Measurements from ENCODE around the gene REEP2. TPM values are rescaled to one million over a fixed set of nuclear protein-coding genes. Genes with fewer than 3 reads are reported as not detected.
A peak's percentile ranks its signal among the peaks of the same experiment; 100 is the strongest.

REEP2 gene
- total RNA-seq, 1 donor from 2014 or later = 6.1 TPM

DNA sequence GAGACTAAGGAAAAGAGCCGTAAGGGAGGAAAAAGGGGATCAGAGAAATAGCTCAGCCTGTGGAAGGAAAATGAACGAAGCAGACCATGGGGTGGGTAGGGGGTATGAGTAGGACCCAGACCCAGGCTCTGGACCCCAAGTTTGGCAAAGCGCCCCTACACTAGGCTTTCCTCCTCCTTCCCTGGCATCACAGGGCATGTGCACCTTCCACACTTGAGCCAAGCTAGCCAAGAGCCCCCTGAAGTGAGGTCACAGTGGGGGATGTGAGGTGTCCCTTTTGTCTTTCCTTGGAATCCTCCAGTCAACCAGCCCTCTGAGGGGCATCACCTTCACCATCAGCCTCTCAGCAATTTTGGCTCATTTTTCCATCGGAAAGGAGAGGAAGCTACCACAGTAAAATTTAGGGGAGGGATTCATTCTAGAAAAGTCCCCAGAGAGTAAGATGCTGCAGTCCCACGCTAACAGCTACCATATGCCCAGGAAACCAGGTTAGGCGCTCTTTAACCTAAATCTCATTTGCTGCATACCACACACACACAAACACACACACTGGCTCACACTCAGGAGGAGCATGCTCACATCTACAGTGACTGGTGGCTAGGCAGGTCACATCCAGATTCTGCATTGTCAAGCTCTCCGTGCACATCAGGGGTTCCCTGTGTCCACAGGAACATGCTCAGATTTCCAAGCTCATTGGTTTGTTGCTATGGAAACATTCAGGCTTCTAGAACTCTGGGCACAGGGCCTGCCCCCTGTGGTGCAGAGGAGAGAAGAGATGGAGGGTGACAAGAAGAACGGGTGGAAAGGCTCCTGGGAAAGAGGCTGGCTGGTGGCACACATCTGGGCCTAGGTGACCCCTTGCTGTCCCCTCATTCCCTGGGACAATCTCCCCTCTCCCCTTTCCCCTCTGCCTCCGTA, 9.9 kb downstream of the REEP2 start:
- H3K9me3 ChIP-seq = no peaks in the 10 kb centered on the region
- no peaks in the 10 kb centered on the region for H3K36me3 ChIP-seq
- no peak overlapping the region for H3K4me3 ChIP-seq
- H3K4me1 ChIP-seq = peaks cover 5% of the 10 kb centered on the region
- no peak overlapping the region for H3K27ac ChIP-seq
- no peak for TF ChIP-seq POLR2A (IDR thresholded peaks at IDR 0.05)
- TF ChIP-seq, protein P1, sequence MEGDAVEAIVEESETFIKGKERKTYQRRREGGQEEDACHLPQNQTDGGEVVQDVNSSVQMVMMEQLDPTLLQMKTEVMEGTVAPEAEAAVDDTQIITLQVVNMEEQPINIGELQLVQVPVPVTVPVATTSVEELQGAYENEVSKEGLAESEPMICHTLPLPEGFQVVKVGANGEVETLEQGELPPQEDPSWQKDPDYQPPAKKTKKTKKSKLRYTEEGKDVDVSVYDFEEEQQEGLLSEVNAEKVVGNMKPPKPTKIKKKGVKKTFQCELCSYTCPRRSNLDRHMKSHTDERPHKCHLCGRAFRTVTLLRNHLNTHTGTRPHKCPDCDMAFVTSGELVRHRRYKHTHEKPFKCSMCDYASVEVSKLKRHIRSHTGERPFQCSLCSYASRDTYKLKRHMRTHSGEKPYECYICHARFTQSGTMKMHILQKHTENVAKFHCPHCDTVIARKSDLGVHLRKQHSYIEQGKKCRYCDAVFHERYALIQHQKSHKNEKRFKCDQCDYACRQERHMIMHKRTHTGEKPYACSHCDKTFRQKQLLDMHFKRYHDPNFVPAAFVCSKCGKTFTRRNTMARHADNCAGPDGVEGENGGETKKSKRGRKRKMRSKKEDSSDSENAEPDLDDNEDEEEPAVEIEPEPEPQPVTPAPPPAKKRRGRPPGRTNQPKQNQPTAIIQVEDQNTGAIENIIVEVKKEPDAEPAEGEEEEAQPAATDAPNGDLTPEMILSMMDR (IDR thresholded peaks at IDR 0.05) = no peak
- TF ChIP-seq POLR2AphosphoS5 (IDR thresholded peaks at IDR 0.05; ENCODE audit: insufficient read depth in 1 of 2, low read depth in 1 of 2) = no peak
- H3K27me3 ChIP-seq = no peaks in the 10 kb centered on the region
- peak in 1 of 2 donors; percentile 81 for DNase-seq (ENCODE audit: extremely low spot score in 2 of 2)
- intact Hi-C loops (cut with DNase I) = no loop called here

DNA sequence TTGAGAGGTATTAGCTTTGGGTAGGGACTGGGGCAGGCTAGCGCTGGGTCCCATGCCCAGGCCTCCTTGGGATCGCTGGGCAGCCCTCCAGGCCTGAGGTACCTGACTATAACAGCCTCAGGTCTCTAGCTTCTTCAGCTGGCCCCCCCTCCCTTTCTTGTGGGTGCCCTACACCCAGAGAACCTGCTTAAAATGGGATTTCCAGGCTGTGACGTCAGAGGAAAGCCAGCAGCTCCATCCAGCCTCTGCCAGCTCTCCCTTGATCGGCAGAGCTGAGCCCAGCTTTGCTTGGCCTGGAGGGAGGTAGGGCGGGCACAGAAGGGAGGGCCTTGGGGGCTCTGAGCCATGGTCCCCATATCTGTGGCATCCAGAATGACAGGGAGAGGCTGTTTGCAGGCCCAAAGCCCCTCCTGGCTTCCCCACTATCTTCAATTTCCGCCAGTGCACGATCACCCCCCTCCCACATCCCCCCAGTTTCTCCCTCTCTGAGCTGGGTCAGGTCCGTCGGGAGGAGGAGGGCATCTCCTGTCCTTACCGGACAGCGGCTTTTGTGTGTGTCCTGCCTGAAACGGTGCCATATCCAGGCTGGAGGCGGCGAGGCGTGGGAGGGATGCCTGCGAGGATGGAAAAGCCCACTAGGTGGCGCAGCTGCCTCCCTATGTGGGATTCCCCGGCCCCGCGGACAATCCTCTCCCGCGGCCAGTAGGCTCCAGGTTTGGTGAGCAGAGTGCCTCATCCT, 10.8 kb downstream of the REEP2 start:
- Histone ChIP-seq H3K36me3 (no peaks in the 10 kb centered on the region), H3K27ac (no peak overlapping the region), H3K4me3 (peak overlapping the region in 1 of 2 donors; percentile 13), H3K27me3 (no peaks in the 10 kb centered on the region), H3K4me1 (peaks cover 5% of the 10 kb centered on the region), H3K9me3 (no peaks in the 10 kb centered on the region)
- TF ChIP-seq POLR2A (IDR thresholded peaks at IDR 0.05) (no peak), POLR2AphosphoS5 (IDR thresholded peaks at IDR 0.05; ENCODE audit: insufficient read depth in 1 of 2, low read depth in 1 of 2) (peak; percentile 31 to 59)
- TF ChIP-seq, protein P1 (IDR thresholded peaks at IDR 0.05) = peak; percentile 85 to 96 (median 86)
- intact Hi-C loops (cut with DNase I) = loop anchor here (5.0 kb wide), 1 partner anchor 53 kb away; no protein-coding TSS in a partner anchor
- peak; percentile 90 to 92 for DNase-seq (ENCODE audit: extremely low spot score in 2 of 2)

DNA sequence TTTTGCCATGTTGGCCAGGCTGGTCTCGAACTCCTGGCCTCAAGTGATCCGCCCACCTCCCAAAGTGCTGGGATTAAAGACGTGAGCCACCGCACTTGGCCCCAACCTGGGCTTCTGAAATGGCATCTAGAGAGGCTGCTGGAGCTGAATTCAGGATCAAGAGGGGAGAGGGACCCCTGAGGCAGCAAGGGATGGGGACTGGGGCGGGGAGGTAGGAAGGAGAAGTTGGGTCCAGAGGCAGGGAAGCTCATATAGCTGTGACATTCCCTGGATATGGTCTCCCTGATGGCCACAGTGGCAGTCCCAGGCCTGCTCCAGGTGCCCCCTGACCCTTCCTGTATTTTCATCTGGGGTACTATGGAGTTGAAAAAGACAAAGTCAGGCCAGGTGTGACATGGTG, 12.1 kb downstream of the REEP2 start:
- peak in 1 of 2 donors; percentile 78 for DNase-seq (ENCODE audit: extremely low spot score in 2 of 2)
- Histone ChIP-seq H3K36me3 (no peaks in the 10 kb centered on the region), H3K4me1 (peaks cover 5% of the 10 kb centered on the region), H3K4me3 (no peak overlapping the region), H3K9me3 (no peaks in the 10 kb centered on the region), H3K27me3 (no peaks in the 10 kb centered on the region), H3K27ac (no peak overlapping the region)
- TF ChIP-seq, protein P1 (IDR thresholded peaks at IDR 0.05) = no peak
- no peak for TF ChIP-seq POLR2A (IDR thresholded peaks at IDR 0.05)
- no peak for TF ChIP-seq POLR2AphosphoS5 (IDR thresholded peaks at IDR 0.05; ENCODE audit: insufficient read depth in 1 of 2, low read depth in 1 of 2)
- intact Hi-C loops (cut with DNase I) = loop anchor here (5.0 kb wide), 1 partner anchor 51 kb away; no protein-coding TSS in a partner anchor

DNA sequence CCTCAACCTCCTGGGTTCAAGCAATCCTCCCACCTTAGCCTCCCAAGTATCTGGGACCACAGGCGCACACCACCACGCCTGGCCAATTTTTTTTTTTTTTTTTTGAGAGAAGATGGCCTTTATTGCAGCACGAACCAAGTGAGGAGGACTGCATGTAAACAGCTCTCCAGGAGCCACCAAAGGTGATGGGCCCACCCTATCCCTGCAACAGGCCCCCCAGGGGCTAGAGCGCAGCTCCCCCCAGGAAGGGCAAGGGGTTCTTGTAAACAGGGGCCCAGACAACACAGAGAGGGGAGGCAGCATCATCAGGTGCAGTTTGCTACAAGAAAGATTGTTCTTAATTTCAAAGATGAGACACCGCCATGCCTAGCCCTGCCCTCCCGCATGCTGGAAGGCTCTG, 13.9 kb downstream of the REEP2 start:
- Histone ChIP-seq H3K4me1 (peaks cover 5% of the 10 kb centered on the region), H3K36me3 (no peaks in the 10 kb centered on the region), H3K27ac (no peak overlapping the region), H3K27me3 (no peaks in the 10 kb centered on the region), H3K4me3 (no peak overlapping the region), H3K9me3 (no peaks in the 10 kb centered on the region)
- DNase-seq (ENCODE audit: extremely low spot score in 2 of 2) = peak in 1 of 2 donors; percentile 92
- TF ChIP-seq, protein P1 (IDR thresholded peaks at IDR 0.05) = no peak
- TF ChIP-seq POLR2AphosphoS5 (IDR thresholded peaks at IDR 0.05; ENCODE audit: insufficient read depth in 1 of 2, low read depth in 1 of 2) (no peak), POLR2A (IDR thresholded peaks at IDR 0.05) (no peak)
- intact Hi-C loops (cut with DNase I) = loop anchor here (5.0 kb wide), 1 partner anchor 50 kb away; no protein-coding TSS in a partner anchor

Data from vagina (tissue), 2 donors.